ENCODE results near the gene FCER2.

The FCER2 gene

GRCh38 chr19:7732045-7732444 is 30.1 kb upstream of the FCER2 start, which contains the start of gene CLEC4G:
CLEC4G (minus strand) TSS chr19:7732110; CDS start chr19:7732102, 8 bp downstream.
- no peak for DNase-seq (ENCODE audit: low read depth)

- no peak for DNase-seq (ENCODE audit: low read depth)
Measured at GRCh38 chr19:7731615-7732014, 29.7 kb upstream of the FCER2 start.

- no peak for DNase-seq (ENCODE audit: low read depth)
Measured at GRCh38 chr19:7731218-7731595, 29.3 kb upstream of the FCER2 start.

GRCh38 chr19:7730286-7731217 is 28.6 kb upstream of the FCER2 start:
- DNase-seq (ENCODE audit: low read depth) = no peak

GRCh38 chr19:7729831-7730285 is 27.9 kb upstream of the FCER2 start:
- DNase-seq (ENCODE audit: low read depth) = no peak

GRCh38 chr19:7729211-7729610 is 27.3 kb upstream of the FCER2 start:
- no peak for DNase-seq (ENCODE audit: low read depth)

GRCh38 chr19:7725791-7726190 is 23.9 kb upstream of the FCER2 start:
- no peak for DNase-seq (ENCODE audit: low read depth)

- no peak for DNase-seq (ENCODE audit: low read depth)
Measured at GRCh38 chr19:7722231-7722651, 20.3 kb upstream of the FCER2 start.

GRCh38 chr19:7720351-7720750 is 18.4 kb upstream of the FCER2 start:
- DNase-seq (ENCODE audit: low read depth) = no peak

GRCh38 chr19:7718668-7719067 is 16.7 kb upstream of the FCER2 start:
- no peak for DNase-seq (ENCODE audit: low read depth)

GRCh38 chr19:7716762-7717161 is 14.8 kb upstream of the FCER2 start:
- DNase-seq (ENCODE audit: low read depth) = no peak

GRCh38 chr19:7715671-7716070 is 13.7 kb upstream of the FCER2 start:
- DNase-seq (ENCODE audit: low read depth) = no peak

- DNase-seq (ENCODE audit: low read depth) = no peak
Measured at GRCh38 chr19:7710616-7711015, 8.7 kb upstream of the FCER2 start.

GRCh38 chr19:7709932-7710460 is 8.1 kb upstream of the FCER2 start:
- no peak for DNase-seq (ENCODE audit: low read depth)

GRCh38 chr19:7706955-7707456 is 5.1 kb upstream of the FCER2 start:
- no peak for DNase-seq (ENCODE audit: low read depth)

GRCh38 chr19:7706188-7706954 is 4.4 kb upstream of the FCER2 start:
- no peak for DNase-seq (ENCODE audit: low read depth)

GRCh38 chr19:7705387-7706187 is 3.7 kb upstream of the FCER2 start:
- DNase-seq (ENCODE audit: low read depth) = no peak

GRCh38 chr19:7704280-7705060 is 2.5 kb upstream of the FCER2 start:
- no peak for DNase-seq (ENCODE audit: low read depth)

GRCh38 chr19:7703332-7703731 is 1.4 kb upstream of the FCER2 start:
- DNase-seq (ENCODE audit: low read depth) = no peak

GRCh38 chr19:7701049-7701653 is 780 bp downstream of the FCER2 start:
- DNase-seq (ENCODE audit: low read depth) = no peak
